HEK293 (cell line): ENCODE measurements around the gene FBLN2.

Experiments
- CTCF ChIA-PET: fragments of 350-600 bp; formaldehyde crosslinking; extraction: SDS; loops from one replicate; lab custom pipeline; 2021; ENCODE audit warnings: antibody characterized with exemption; lab: Yijun Ruan, JAX
- POLR2A ChIA-PET: fragments of 300-600 bp; formaldehyde crosslinking; extraction: SDS; loops from one replicate; lab custom pipeline; 2020; ENCODE audit warnings: antibody characterized with exemption, inconsistent platforms; lab: Yijun Ruan, JAX
- H3K27ac ChIP-seq: fragments of 200-500 bp; sonication (Bioruptor generic); 2 replicates; pipeline ENCODE4 v1.5.1; 2014; ENCODE audit warnings: low read depth, low read length, control low read depth, inconsistent platforms; ENCODE audit errors: extremely low read depth
- H3K36me3 ChIP-seq, 2 experiments: fragments of 200-500 bp in 1 of 2; sonication (Bioruptor generic) in 1 of 2; 1 replicate in 1 of 2; 2 replicates in 1 of 2; pipeline ENCODE4 v1.5.1; 2014 to 2017; ENCODE audit warnings: inconsistent platforms in 2 of 2, low read length in 2 of 2; ENCODE audit not compliant: control insufficient read depth in 2 of 2, insufficient read depth in 1 of 2
- H3K4me1 ChIP-seq: fragments of 200-500 bp; sonication (Bioruptor generic); 2 replicates; pipeline ENCODE4 v1.5.1; 2014; ENCODE audit warnings: mild to moderate bottlenecking, low read length, inconsistent platforms; ENCODE audit not compliant: control insufficient read depth, insufficient read depth
- H3K4me3 ChIP-seq: 2 replicates; pipeline ENCODE4 v1.5.1; 2011; ENCODE audit warnings: low read depth, mild to moderate bottlenecking, control low read depth, low read length, moderate library complexity
- H3K9me3 ChIP-seq: fragments of 200-500 bp; sonication (Bioruptor generic); 2 replicates; pipeline ENCODE4 v1.5.1; 2014; ENCODE audit warnings: low read depth, low read length, inconsistent platforms; ENCODE audit not compliant: control insufficient read depth, insufficient read depth
- FEZF1 ChIP-seq: fragments of 450-650 bp; formaldehyde crosslinking; IDR thresholded peaks from 2 replicates; pipeline ENCODE4 v1.5.1; 2016; ENCODE audit warnings: missing biosample characterization, missing genetic modification characterization
- KLF9 ChIP-seq: fragments of 450-650 bp; formaldehyde crosslinking; IDR thresholded peaks from 2 replicates; pipeline ENCODE4 v1.5.1; 2016; ENCODE audit warnings: missing biosample characterization, missing genetic modification characterization, low read depth
- OSR2 ChIP-seq: fragments of 450-650 bp; formaldehyde crosslinking; IDR thresholded peaks from 2 replicates; pipeline ENCODE4 v1.5.1; 2016; ENCODE audit warnings: missing biosample characterization, missing genetic modification characterization
- REPIN1 ChIP-seq: fragments of 450-650 bp; formaldehyde crosslinking; IDR thresholded peaks from 2 replicates; pipeline ENCODE4 v1.5.1; 2017; ENCODE audit warnings: missing biosample characterization, missing genetic modification characterization, low read depth
- TCF7L2 ChIP-seq: IDR thresholded peaks from 2 replicates; pipeline ENCODE4 v1.6.1; 2011; ENCODE audit warnings: low read depth, mild to moderate bottlenecking, inconsistent platforms, low read length, moderate library complexity, borderline replicate concordance
- ZBTB20 ChIP-seq: fragments of 450-650 bp; formaldehyde crosslinking; IDR thresholded peaks from 2 replicates; pipeline ENCODE4 v1.5.1; 2016; ENCODE audit warnings: missing biosample characterization, missing genetic modification characterization
- ZBTB6 ChIP-seq: fragments of 450-650 bp; formaldehyde crosslinking; IDR thresholded peaks from 2 replicates; pipeline ENCODE4 v1.5.1; 2017; ENCODE audit warnings: missing biosample characterization, missing genetic modification characterization
- ZBTB7A ChIP-seq: fragments of 450-650 bp; formaldehyde crosslinking; IDR thresholded peaks from 2 replicates; pipeline ENCODE4 v1.5.1; 2016; ENCODE audit warnings: low read depth, missing biosample characterization, missing genetic modification characterization
- ZEB2 ChIP-seq: fragments of 450-650 bp; formaldehyde crosslinking; IDR thresholded peaks from 2 replicates; pipeline ENCODE4 v1.5.1; 2016; ENCODE audit warnings: missing biosample characterization, missing genetic modification characterization
- ZIC2 ChIP-seq: fragments of 450-650 bp; formaldehyde crosslinking; IDR thresholded peaks from 2 replicates; pipeline ENCODE4 v1.5.1; 2016; ENCODE audit warnings: missing biosample characterization, missing genetic modification characterization
- ZNF24 ChIP-seq: fragments of 450-650 bp; formaldehyde crosslinking; IDR thresholded peaks from 2 replicates; pipeline ENCODE4 v1.5.1; 2016; ENCODE audit warnings: missing biosample characterization, missing genetic modification characterization
- ZNF274 ChIP-seq, 2 experiments: fragments of 200-500 bp in 1 of 2; fragments of 450-650 bp in 1 of 2; sonication (Bioruptor generic) in 1 of 2; formaldehyde crosslinking in 1 of 2; IDR thresholded peaks; 2 replicates each; pipeline versions ENCODE4 v1.5.1 to v1.6.1; 2014 to 2016; ENCODE audit warnings: borderline replicate concordance in 1 of 2, inconsistent platforms in 1 of 2, low read length in 1 of 2, missing biosample characterization in 1 of 2, missing genetic modification characterization in 1 of 2
- ZNF514 ChIP-seq: fragments of 450-650 bp; formaldehyde crosslinking; IDR thresholded peaks from 2 replicates; pipeline ENCODE4 v1.5.1; 2016; ENCODE audit warnings: missing biosample characterization, missing genetic modification characterization
- ZNF530 ChIP-seq: fragments of 450-650 bp; formaldehyde crosslinking; IDR thresholded peaks from 2 replicates; pipeline ENCODE4 v1.5.1; 2016; ENCODE audit warnings: low read depth, missing biosample characterization, missing genetic modification characterization
- ZNF596 ChIP-seq: fragments of 450-650 bp; IDR thresholded peaks from 2 replicates; pipeline ENCODE4 v1.5.0; 2018; ENCODE audit warnings: missing biosample characterization, mild to moderate bottlenecking, missing genetic modification characterization, moderate library complexity
- ZNF624 ChIP-seq: fragments of 450-650 bp; formaldehyde crosslinking; IDR thresholded peaks from 2 replicates; pipeline ENCODE4 v1.5.1; 2017; ENCODE audit warnings: missing biosample characterization, missing genetic modification characterization
- ZNF626 ChIP-seq: fragments of 450-650 bp; sonication (Bioruptor Pico); formaldehyde crosslinking; IDR thresholded peaks from 2 replicates; pipeline ENCODE4 v1.5.1; 2018; ENCODE audit warnings: missing biosample characterization, missing genetic modification characterization, inconsistent platforms
- ZNF837 ChIP-seq: fragments of 450-650 bp; formaldehyde crosslinking; IDR thresholded peaks from 2 replicates; pipeline ENCODE4 v1.5.1; 2016; ENCODE audit warnings: missing biosample characterization, missing genetic modification characterization
- TF ChIP-seq, protein P1 (sequence below): fragments of 450-650 bp; formaldehyde crosslinking; IDR thresholded peaks from 2 replicates; pipeline ENCODE4 v1.5.1; 2016; ENCODE audit warnings: missing biosample characterization, missing genetic modification characterization
- TF ChIP-seq, protein P2 (sequence below): fragments of 450-650 bp; formaldehyde crosslinking; optimal IDR thresholded peaks from 2 replicates; pipeline ENCODE3; 2016; ENCODE audit warnings: missing biosample characterization, mild to moderate bottlenecking, missing genetic modification characterization
- TF ChIP-seq, protein P3 (sequence below): fragments of 450-650 bp; formaldehyde crosslinking; IDR thresholded peaks from 2 replicates; pipeline ENCODE4 v1.5.1; 2016; ENCODE audit warnings: missing biosample characterization, missing genetic modification characterization, borderline replicate concordance
- TF ChIP-seq, protein P4 (sequence below): fragments of 450-650 bp; formaldehyde crosslinking; IDR thresholded peaks from 2 replicates; pipeline ENCODE4 v1.5.1; 2016; ENCODE audit warnings: missing biosample characterization, missing genetic modification characterization

FBLN2 gene

DNA sequence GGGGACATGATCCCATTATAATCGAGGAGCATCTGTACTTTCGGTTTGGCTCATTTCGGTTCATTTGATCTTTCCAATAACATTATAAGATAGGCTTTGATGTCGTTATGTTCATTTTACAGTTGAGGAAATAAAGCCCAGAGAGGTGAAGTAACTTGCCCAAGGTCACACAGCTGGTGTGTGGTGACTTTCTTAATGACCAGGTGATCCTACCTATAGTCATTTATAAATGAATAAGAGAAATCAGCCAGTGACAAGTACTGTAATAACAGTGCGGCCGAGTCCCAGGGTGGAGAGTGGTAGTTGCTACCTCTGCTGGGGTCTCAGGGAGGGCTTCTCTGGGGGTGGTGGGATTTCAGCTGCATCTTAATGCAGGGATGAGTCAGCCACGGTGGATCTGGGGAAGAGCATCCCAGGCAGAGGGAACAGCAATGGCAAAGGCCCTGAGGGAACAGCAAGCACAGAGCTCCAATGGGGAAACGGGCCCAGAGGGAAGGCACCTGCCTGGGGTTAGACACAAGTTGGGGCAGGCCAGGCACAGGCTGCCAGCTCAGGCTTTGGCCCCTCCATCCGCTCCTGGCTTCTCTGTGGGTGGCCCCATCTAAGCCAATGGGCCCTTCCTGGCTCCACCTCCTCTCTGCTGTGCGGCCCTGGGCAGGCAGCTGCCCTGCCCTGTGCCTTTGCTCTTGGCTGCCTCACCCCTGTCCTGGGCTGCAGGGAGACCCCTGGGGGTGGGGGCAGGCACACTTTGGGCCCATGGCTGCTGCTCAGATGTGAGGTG, 1.1 kb upstream of the FBLN2 start (continued):
- TF ChIP-seq OSR2 (tag by site-specific recombination) = no peak

DNA sequence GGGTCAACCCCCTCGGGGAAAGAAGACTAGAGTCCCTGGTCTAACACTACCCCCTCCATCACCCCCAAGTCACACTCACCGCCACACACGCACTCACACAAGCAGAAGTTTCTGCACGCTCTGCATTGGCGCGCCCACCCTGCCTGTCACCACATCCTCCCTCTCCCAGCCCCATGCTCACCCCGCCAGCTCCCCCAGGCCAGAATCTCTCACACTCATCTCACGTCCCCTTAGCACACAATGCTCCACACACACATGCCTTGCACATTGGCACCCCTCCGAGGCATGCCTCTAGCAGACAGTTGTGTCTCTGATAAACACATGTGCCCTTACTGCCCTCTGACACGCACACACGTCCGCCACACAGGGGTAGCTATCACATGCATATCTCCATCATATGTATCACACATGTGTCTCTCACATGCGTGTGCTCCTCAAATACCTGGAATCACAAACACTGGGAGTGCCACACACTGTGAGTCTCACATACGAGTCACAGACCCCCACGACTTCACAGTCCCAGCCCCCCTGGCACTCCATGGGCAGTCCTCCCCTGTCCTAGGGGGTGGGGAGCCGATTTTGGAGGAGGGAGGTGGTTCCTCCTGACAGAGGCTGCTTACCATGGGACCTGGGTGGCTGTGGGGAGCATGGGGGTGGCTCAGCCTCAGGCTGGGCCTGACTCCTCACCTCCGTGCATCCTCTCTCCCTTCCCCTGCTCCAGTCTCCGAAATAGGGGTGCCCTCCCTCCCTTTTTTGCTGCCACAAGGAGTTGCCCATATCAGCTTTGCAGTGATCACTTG, 898 bp downstream of the FBLN2 start:
- no peak overlapping the region for H3K27ac ChIP-seq
- POLR2A ChIA-PET = interaction anchor here (0.6 kb wide), 1 partner anchor 52 kb away, joined by 5 read pairs; no protein-coding TSS in a partner anchor
- CTCF ChIA-PET = no interaction called here

DNA sequence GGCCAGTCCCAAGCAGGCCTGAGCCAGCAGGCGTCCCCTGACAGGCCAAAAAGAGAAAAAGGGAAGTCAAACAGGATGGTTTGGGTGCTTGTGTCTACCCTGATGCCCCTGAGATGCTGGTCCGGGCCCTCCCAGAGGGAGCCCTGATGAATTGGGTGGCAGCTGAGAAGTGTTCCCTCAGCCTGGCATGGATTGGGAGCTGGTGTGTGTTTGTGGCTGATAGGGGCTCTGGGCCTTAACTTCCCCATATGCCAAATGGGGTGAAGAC, 1.4 kb downstream of the FBLN2 start:
- ChIA-PET POLR2A (interaction anchor here (0.6 kb wide), 1 partner anchor 52 kb away, joined by 5 read pairs; no protein-coding TSS in a partner anchor), CTCF (no interaction called here)
- Histone ChIP-seq H3K9me3 (no peaks in the 10 kb centered on the region), H3K4me1 (no peaks in the 10 kb centered on the region), H3K36me3 (no peaks in the 10 kb centered on the region), H3K4me3 (no peak overlapping the region), H3K27ac (no peak overlapping the region)
- TF ChIP-seq OSR2 (tag by site-specific recombination) (no peak), ZNF514 (tag by site-specific recombination) (no peak), ZNF274 (IDR thresholded peaks at IDR 0.05; ENCODE audit: low read length) (no peak), ZNF274 (tag by site-specific recombination; IDR thresholded peaks at IDR 0.05; ENCODE audit: borderline replicate concordance) (no peak), ZBTB20 (tag by site-specific recombination) (no peak), TCF7L2 (no peak), ZNF837 (no peak), ZNF626 (tag by site-specific recombination) (no peak), KLF9 (no peak), ZNF624 (tag by site-specific recombination) (no peak), ZBTB6 (tag by site-specific recombination) (no peak), FEZF1 (tag by site-specific recombination) (no peak), REPIN1 (no peak), ZNF596 (tag by site-specific recombination) (no peak), ZNF530 (tag by site-specific recombination) (no peak), ZEB2 (no peak)
- TF ChIP-seq, protein P1, sequence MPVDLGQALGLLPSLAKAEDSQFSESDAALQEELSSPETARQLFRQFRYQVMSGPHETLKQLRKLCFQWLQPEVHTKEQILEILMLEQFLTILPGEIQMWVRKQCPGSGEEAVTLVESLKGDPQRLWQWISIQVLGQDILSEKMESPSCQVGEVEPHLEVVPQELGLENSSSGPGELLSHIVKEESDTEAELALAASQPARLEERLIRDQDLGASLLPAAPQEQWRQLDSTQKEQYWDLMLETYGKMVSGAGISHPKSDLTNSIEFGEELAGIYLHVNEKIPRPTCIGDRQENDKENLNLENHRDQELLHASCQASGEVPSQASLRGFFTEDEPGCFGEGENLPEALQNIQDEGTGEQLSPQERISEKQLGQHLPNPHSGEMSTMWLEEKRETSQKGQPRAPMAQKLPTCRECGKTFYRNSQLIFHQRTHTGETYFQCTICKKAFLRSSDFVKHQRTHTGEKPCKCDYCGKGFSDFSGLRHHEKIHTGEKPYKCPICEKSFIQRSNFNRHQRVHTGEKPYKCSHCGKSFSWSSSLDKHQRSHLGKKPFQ (tag by site-specific recombination) = no peak
- TF ChIP-seq, protein P2, sequence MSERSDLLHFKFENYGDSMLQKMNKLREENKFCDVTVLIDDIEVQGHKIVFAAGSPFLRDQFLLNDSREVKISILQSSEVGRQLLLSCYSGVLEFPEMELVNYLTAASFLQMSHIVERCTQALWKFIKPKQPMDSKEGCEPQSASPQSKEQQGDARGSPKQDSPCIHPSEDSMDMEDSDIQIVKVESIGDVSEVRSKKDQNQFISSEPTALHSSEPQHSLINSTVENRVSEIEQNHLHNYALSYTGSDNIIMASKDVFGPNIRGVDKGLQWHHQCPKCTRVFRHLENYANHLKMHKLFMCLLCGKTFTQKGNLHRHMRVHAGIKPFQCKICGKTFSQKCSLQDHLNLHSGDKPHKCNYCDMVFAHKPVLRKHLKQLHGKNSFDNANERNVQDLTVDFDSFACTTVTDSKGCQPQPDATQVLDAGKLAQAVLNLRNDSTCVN (tag by site-specific recombination) = no peak
- TF ChIP-seq, protein P3, sequence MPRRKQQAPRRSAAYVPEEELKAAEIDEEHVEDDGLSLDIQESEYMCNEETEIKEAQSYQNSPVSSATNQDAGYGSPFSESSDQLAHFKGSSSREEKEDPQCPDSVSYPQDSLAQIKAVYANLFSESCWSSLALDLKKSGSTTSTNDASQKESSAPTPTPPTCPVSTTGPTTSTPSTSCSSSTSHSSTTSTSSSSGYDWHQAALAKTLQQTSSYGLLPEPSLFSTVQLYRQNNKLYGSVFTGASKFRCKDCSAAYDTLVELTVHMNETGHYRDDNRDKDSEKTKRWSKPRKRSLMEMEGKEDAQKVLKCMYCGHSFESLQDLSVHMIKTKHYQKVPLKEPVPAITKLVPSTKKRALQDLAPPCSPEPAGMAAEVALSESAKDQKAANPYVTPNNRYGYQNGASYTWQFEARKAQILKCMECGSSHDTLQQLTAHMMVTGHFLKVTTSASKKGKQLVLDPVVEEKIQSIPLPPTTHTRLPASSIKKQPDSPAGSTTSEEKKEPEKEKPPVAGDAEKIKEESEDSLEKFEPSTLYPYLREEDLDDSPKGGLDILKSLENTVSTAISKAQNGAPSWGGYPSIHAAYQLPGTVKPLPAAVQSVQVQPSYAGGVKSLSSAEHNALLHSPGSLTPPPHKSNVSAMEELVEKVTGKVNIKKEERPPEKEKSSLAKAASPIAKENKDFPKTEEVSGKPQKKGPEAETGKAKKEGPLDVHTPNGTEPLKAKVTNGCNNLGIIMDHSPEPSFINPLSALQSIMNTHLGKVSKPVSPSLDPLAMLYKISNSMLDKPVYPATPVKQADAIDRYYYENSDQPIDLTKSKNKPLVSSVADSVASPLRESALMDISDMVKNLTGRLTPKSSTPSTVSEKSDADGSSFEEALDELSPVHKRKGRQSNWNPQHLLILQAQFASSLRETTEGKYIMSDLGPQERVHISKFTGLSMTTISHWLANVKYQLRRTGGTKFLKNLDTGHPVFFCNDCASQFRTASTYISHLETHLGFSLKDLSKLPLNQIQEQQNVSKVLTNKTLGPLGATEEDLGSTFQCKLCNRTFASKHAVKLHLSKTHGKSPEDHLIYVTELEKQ = no peak

More for the DNA sequence above, 898 bp downstream of the FBLN2 start:
- no peaks in the 10 kb centered on the region for H3K36me3 ChIP-seq
- TF ChIP-seq ZNF24 (tag by site-specific recombination) = no peak
- peak; percentile 39 for TF ChIP-seq ZIC2 (tag by site-specific recombination)
- no peak for TF ChIP-seq ZBTB7A (tag by site-specific recombination)
- TF ChIP-seq, protein P4, sequence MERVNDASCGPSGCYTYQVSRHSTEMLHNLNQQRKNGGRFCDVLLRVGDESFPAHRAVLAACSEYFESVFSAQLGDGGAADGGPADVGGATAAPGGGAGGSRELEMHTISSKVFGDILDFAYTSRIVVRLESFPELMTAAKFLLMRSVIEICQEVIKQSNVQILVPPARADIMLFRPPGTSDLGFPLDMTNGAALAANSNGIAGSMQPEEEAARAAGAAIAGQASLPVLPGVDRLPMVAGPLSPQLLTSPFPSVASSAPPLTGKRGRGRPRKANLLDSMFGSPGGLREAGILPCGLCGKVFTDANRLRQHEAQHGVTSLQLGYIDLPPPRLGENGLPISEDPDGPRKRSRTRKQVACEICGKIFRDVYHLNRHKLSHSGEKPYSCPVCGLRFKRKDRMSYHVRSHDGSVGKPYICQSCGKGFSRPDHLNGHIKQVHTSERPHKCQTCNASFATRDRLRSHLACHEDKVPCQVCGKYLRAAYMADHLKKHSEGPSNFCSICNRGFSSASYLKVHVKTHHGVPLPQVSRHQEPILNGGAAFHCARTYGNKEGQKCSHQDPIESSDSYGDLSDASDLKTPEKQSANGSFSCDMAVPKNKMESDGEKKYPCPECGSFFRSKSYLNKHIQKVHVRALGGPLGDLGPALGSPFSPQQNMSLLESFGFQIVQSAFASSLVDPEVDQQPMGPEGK (tag by site-specific recombination) = peak; percentile 33; the same call in 1 of the 2 replicates
- no peaks in the 10 kb centered on the region for H3K4me1 ChIP-seq
- H3K9me3 ChIP-seq = no peaks in the 10 kb centered on the region
- H3K4me3 ChIP-seq = no peak overlapping the region
